IgD-negative memory B cell (primary cell): ENCODE measurements around the gene CPSF7. TPM values are rescaled to one million over a fixed set of nuclear protein-coding genes. Genes with fewer than 3 reads are reported as not detected.

Source experiments
- H3K27ac Mint-ChIP-seq, 3 donors: one replicate each; pipeline ENCODE4 v1.8.0; 2020 to 2022; ENCODE audit warnings: mild to moderate bottlenecking in 3 of 3, mixed read lengths in 3 of 3, moderate library complexity in 1 of 3
- H3K27me3 Mint-ChIP-seq: one replicate; pipeline ENCODE4 v1.8.0; 2021; ENCODE audit warnings: mixed read lengths
- H3K36me3 Mint-ChIP-seq: one replicate; pipeline ENCODE4 v1.8.0; 2020; ENCODE audit warnings: mild to moderate bottlenecking, mixed read lengths
- H3K4me1 Mint-ChIP-seq, 3 donors: one replicate each; pipeline ENCODE4 v1.8.0; 2020 to 2022; ENCODE audit warnings: mixed read lengths in 3 of 3, mild to moderate bottlenecking in 1 of 3
- H3K4me3 Mint-ChIP-seq, 4 donors: one replicate each; pipeline ENCODE4 v1.8.0; 2020 to 2022; ENCODE audit warnings: mild to moderate bottlenecking in 4 of 4, mixed read lengths in 4 of 4, moderate library complexity in 3 of 4
- H3K9me3 Mint-ChIP-seq, 3 donors: one replicate each; pipeline ENCODE4 v1.8.0; 2020 to 2021; ENCODE audit warnings: mixed read lengths in 3 of 3, mild to moderate bottlenecking in 1 of 3
- polyA plus RNA-seq: library from polyadenylated mRNA; unstranded; fragments of 300-500 nt; fragmentation: Illumina TruSeq; gene quantifications from one replicate; pipeline ENCODE4 v1.2.3, GENCODE V29; 2021

The CPSF7 gene
- polyA plus RNA-seq, 1 donor from 2014 or later, result 26.9 TPM

- Mint-ChIP-seq H3K36me3 (peaks cover 2% of the 10 kb centered on the region), H3K4me3 (peak overlapping the region; percentile 94 to 100 (median 98)), H3K9me3 (no peaks in the 10 kb centered on the region), H3K4me1 (peaks cover 30 to 45% (median 41%) of the 10 kb centered on the region in 3 donors), H3K27me3 (no peaks in the 10 kb centered on the region), H3K27ac (peak overlapping the region; percentile 93 to 98 (median 97))
Measured at GRCh38 chr11:61361237-61361740, 68.5 kb downstream of the CPSF7 start.

GRCh38 chr11:61359516-61359915 lies 70.3 kb downstream of the CPSF7 start:
- peak overlapping the region; percentile 94 to 100 (median 98) for H3K4me3 Mint-ChIP-seq
- H3K4me1 Mint-ChIP-seq, result peaks cover 35 to 50% (median 43%) of the 10 kb centered on the region in 3 donors
- no peaks in the 10 kb centered on the region for H3K27me3 Mint-ChIP-seq
- H3K36me3 Mint-ChIP-seq, result peaks cover 7% of the 10 kb centered on the region
- H3K9me3 Mint-ChIP-seq, result no peaks in the 10 kb centered on the region
- peak overlapping the region; percentile 93 to 98 (median 97) for H3K27ac Mint-ChIP-seq

GRCh38 chr11:61358566-61358965 lies 71.2 kb downstream of the CPSF7 start:
- peaks cover 9% of the 10 kb centered on the region for H3K36me3 Mint-ChIP-seq
- H3K4me1 Mint-ChIP-seq, result peaks cover 37 to 53% (median 47%) of the 10 kb centered on the region in 3 donors
- peak overlapping the region; percentile 82 to 97 (median 93) for H3K27ac Mint-ChIP-seq

GRCh38 chr11:61357894-61358239 lies 71.9 kb downstream of the CPSF7 start:
- peak overlapping the region; percentile 85 to 92 (median 90) for H3K4me3 Mint-ChIP-seq

More at GRCh38 chr11:61358566-61358965, 71.2 kb downstream of the CPSF7 start:
- Mint-ChIP-seq H3K4me3 (peak overlapping the region; percentile 41 to 98 (median 93)), H3K27me3 (no peaks in the 10 kb centered on the region), H3K9me3 (no peaks in the 10 kb centered on the region)

GRCh38 chr11:61357233-61357893 lies 72.4 kb downstream of the CPSF7 start:
- Mint-ChIP-seq H3K4me1 (peaks cover 45 to 51% (median 46%) of the 10 kb centered on the region in 3 donors), H3K27ac (peak overlapping the region; percentile 93 to 97 (median 95)), H3K9me3 (no peaks in the 10 kb centered on the region), H3K27me3 (no peaks in the 10 kb centered on the region), H3K4me3 (peak overlapping the region; percentile 85 to 92 (median 90)), H3K36me3 (peaks cover 14% of the 10 kb centered on the region)

More at GRCh38 chr11:61357894-61358239, 71.9 kb downstream of the CPSF7 start:
- peaks cover 14% of the 10 kb centered on the region for H3K36me3 Mint-ChIP-seq
- no peaks in the 10 kb centered on the region for H3K27me3 Mint-ChIP-seq
- peaks cover 43 to 52% (median 48%) of the 10 kb centered on the region in 3 donors for H3K4me1 Mint-ChIP-seq
- H3K9me3 Mint-ChIP-seq, result no peaks in the 10 kb centered on the region
- H3K27ac Mint-ChIP-seq, result peak overlapping the region; percentile 93 to 97 (median 95)

- Mint-ChIP-seq H3K27me3 (no peaks in the 10 kb centered on the region), H3K4me3 (peak overlapping the region; percentile 85 to 92 (median 90)), H3K27ac (peak overlapping the region; percentile 93 to 97 (median 95)), H3K9me3 (no peaks in the 10 kb centered on the region), H3K36me3 (peaks cover 14% of the 10 kb centered on the region), H3K4me1 (peaks cover 43 to 49% (median 45%) of the 10 kb centered on the region in 3 donors)
Measured at GRCh38 chr11:61356706-61357105, 73.1 kb downstream of the CPSF7 start.

GRCh38 chr11:61354208-61354607 lies 75.6 kb downstream of the CPSF7 start:
- peak overlapping the region; percentile 67 to 95 (median 89) for H3K27ac Mint-ChIP-seq
- peak overlapping the region; percentile 69 to 92 (median 88) for H3K4me3 Mint-ChIP-seq
- H3K4me1 Mint-ChIP-seq, result peaks cover 35 to 41% (median 36%) of the 10 kb centered on the region in 3 donors

GRCh38 chr11:61353131-61354067 lies 76.4 kb downstream of the CPSF7 start:
- peaks cover 14% of the 10 kb centered on the region for H3K36me3 Mint-ChIP-seq
- peaks cover 31 to 38% (median 34%) of the 10 kb centered on the region in 3 donors for H3K4me1 Mint-ChIP-seq
- peak overlapping the region; percentile 67 to 89 (median 69) for H3K27ac Mint-ChIP-seq
- H3K27me3 Mint-ChIP-seq, result no peaks in the 10 kb centered on the region
- peak overlapping the region; percentile 69 to 92 (median 88) for H3K4me3 Mint-ChIP-seq
- H3K9me3 Mint-ChIP-seq, result no peaks in the 10 kb centered on the region

More at GRCh38 chr11:61354208-61354607, 75.6 kb downstream of the CPSF7 start:
- Mint-ChIP-seq H3K27me3 (no peaks in the 10 kb centered on the region), H3K9me3 (no peaks in the 10 kb centered on the region), H3K36me3 (peaks cover 14% of the 10 kb centered on the region)

Other genes starting within 250 kb of the CPSF7 start
- not detected for gene PGA3, start 226.5 kb downstream of the CPSF7 start, polyA plus RNA-seq
- not detected for gene PGA4, start 207.6 kb downstream of the CPSF7 start, polyA plus RNA-seq
- not detected for gene PGA5, start 188.8 kb downstream of the CPSF7 start, polyA plus RNA-seq
- 0.84 TPM for gene VWCE, start 134.7 kb downstream of the CPSF7 start, polyA plus RNA-seq
- 81.7 TPM for gene DDB1, start 96.9 kb downstream of the CPSF7 start, polyA plus RNA-seq
- 46.1 TPM for gene TKFC, start 96.7 kb downstream of the CPSF7 start, polyA plus RNA-seq
- 594 TPM for gene CYB561A3, start 68.1 kb downstream of the CPSF7 start, polyA plus RNA-seq
- gene TMEM138, start 67.6 kb downstream of the CPSF7 start, polyA plus RNA-seq, result 44.1 TPM
- 67.0 TPM for gene TMEM216, start 37.4 kb downstream of the CPSF7 start, polyA plus RNA-seq
- 86.0 TPM for gene SDHAF2, start 149 bp upstream of the CPSF7 start, polyA plus RNA-seq
- gene LRRC10B, start 78.8 kb upstream of the CPSF7 start, polyA plus RNA-seq, result not detected
- not detected for gene SYT7, start 151.1 kb upstream of the CPSF7 start, polyA plus RNA-seq